Gastrocnemius medialis (tissue), 4 donors: Measurements from ENCODE around the gene ZNF740. TPM values are rescaled to one million over a fixed set of nuclear protein-coding genes. Genes with fewer than 3 reads are reported as not detected.

ENCODE experiments used
- ATAC-seq, 2 donors: fragments of 150-250 bp; one replicate each; pipeline ENCODE4 v1.9.1; 2016
- DNase-seq, 2 donors: peaks; one replicate each; pipeline ENCODE4 v3.0.0-alpha.2; 2019
- H3K27ac ChIP-seq, 4 donors: fragments of 200-600 bp; sonication (generic); 1 replicate in 1 of 4; 2 replicates in 3 of 4; pipeline ENCODE4 v1.5.1; 2016 to 2018; ENCODE audit warnings: mild to moderate bottlenecking in 2 of 4, moderate library complexity in 1 of 4
- H3K27me3 ChIP-seq, 3 donors: fragments of 200-600 bp; sonication (generic) in 2 of 3; 1 replicate in 1 of 3; 2 replicates in 2 of 3; pipeline versions ENCODE4 v1.5.1 to v1.6.0; 2016 to 2019; ENCODE audit warnings: mild to moderate bottlenecking in 1 of 3, moderate library complexity in 1 of 3
- H3K36me3 ChIP-seq, 2 donors: fragments of 200-600 bp; sonication (generic) in 1 of 2; one replicate each; pipeline ENCODE4 v1.5.1; 2017 to 2018
- H3K4me1 ChIP-seq, 2 donors: fragments of 200-600 bp; sonication (generic) in 1 of 2; one replicate each; pipeline ENCODE4 v1.5.1; 2016 to 2017; ENCODE audit warnings: mild to moderate bottlenecking in 2 of 2
- H3K4me3 ChIP-seq, 4 donors: fragments of 200-600 bp; sonication (generic) in 3 of 4; 1 replicate in 1 of 4; 2 replicates in 3 of 4; pipeline ENCODE4 v1.5.1; 2016 to 2019; ENCODE audit warnings: mild to moderate bottlenecking in 2 of 4
- H3K9me3 ChIP-seq, 3 donors: fragments of 200-600 bp; sonication (generic) in 2 of 3; 1 replicate in 1 of 3; 2 replicates in 2 of 3; pipeline ENCODE4 v1.5.1; 2016 to 2019
- POLR2A ChIP-seq, 2 donors: fragments of 450-650 bp; IDR thresholded peaks; one replicate each; pipeline ENCODE4 v1.6.1; 2017; ENCODE audit warnings: antibody characterized with exemption in 2 of 2, mild to moderate bottlenecking in 2 of 2, moderate library complexity in 2 of 2
- in situ Hi-C, 4 donors: fragments of 200-750 bp; cut with MboI; loops; one replicate each; pipeline versions ENCODE4 v1.15.0 to v1.8.0; 2017; ENCODE audit warnings: low sequenced_read_pairs in 4 of 4
- intact Hi-C: fragments of 100-400 bp; cut with DNase I; formaldehyde crosslinking; loops from one replicate; pipeline ENCODE4 v1.15.1; 2023; ENCODE audit warnings: low total_unique reads
- total RNA-seq, 4 donors: library from RNA; depleted of rRNA; stranded (reverse); fragments of >200 nt; gene quantifications; one replicate each; pipeline versions ENCODE4 v1.1.0 to v1.2.3, GENCODE V29; 2016
- TF ChIP-seq, protein P1 (sequence below), 5 experiments: fragments of 450-650 bp in 3 of 5; fragments of 200-600 bp in 2 of 5; sonication (generic) in 2 of 5; IDR thresholded peaks in 4 of 5; conservative IDR thresholded peaks in 1 of 5; 1 replicate in 4 of 5; 2 replicates in 1 of 5; pipeline ENCODE4 v1.5.1; 2016 to 2019; ENCODE audit warnings: antibody characterized with exemption in 5 of 5, mild to moderate bottlenecking in 3 of 5, moderate library complexity in 3 of 5

ZNF740 gene
- total RNA-seq, 4 donors from 2014 or later, result 4.1 to 7.4 (median 5.0) TPM

GRCh38 chr12:53214687-53215455 is 34.3 kb downstream of the ZNF740 start:
- intact Hi-C loops (loop anchor here (5.0 kb wide), 1 partner anchor 287 kb away; the partner anchor contains the start of gene TARBP2), in situ Hi-C loops (loop anchor here (5.0 to 10.0 kb wide), 4 partner anchors 67 to 130 kb away; no protein-coding TSS in a partner anchor)
- Histone ChIP-seq H3K4me3 (no peak overlapping the region), H3K4me1 (peaks cover 43 to 46% of the 10 kb centered on the region in 2 donors), H3K36me3 (peaks cover 0 to 11% of the 10 kb centered on the region in 2 donors), H3K27ac (peak overlapping the region; percentile 68 to 100 (median 98)), H3K9me3 (no peaks in the 10 kb centered on the region), H3K27me3 (no peaks in the 10 kb centered on the region)
- ATAC-seq (no peak), DNase-seq (no peak)
- no peak for TF ChIP-seq POLR2A (IDR thresholded peaks at IDR 0.05)
- TF ChIP-seq, protein P1, sequence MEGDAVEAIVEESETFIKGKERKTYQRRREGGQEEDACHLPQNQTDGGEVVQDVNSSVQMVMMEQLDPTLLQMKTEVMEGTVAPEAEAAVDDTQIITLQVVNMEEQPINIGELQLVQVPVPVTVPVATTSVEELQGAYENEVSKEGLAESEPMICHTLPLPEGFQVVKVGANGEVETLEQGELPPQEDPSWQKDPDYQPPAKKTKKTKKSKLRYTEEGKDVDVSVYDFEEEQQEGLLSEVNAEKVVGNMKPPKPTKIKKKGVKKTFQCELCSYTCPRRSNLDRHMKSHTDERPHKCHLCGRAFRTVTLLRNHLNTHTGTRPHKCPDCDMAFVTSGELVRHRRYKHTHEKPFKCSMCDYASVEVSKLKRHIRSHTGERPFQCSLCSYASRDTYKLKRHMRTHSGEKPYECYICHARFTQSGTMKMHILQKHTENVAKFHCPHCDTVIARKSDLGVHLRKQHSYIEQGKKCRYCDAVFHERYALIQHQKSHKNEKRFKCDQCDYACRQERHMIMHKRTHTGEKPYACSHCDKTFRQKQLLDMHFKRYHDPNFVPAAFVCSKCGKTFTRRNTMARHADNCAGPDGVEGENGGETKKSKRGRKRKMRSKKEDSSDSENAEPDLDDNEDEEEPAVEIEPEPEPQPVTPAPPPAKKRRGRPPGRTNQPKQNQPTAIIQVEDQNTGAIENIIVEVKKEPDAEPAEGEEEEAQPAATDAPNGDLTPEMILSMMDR (IDR thresholded peaks at IDR 0.05 in 4 of 5, conservative IDR thresholded peaks at IDR 0.05 in 1 of 5), result no peak

DNA sequence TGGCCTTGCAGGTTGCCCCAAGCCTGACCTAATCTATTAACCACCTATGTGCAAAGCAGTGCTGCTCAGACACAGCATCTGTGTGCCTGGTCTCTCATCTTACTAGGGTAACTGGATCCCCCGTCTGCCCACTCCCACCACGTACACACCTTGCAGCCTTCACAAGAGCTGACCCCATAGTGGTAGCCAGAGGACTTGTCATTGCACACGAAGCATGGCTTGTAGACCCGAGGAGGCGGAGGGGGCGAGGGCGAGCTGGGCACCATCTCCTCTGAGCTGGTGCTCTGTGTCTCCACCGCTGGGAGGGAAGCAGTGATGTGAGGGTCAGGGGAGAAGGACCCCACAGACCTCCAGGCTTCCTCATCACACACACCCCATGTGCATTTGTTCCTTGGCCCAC is 35.0 kb downstream of the ZNF740 start:
- peaks cover 0 to 11% of the 10 kb centered on the region in 2 donors for H3K36me3 ChIP-seq

DNA sequence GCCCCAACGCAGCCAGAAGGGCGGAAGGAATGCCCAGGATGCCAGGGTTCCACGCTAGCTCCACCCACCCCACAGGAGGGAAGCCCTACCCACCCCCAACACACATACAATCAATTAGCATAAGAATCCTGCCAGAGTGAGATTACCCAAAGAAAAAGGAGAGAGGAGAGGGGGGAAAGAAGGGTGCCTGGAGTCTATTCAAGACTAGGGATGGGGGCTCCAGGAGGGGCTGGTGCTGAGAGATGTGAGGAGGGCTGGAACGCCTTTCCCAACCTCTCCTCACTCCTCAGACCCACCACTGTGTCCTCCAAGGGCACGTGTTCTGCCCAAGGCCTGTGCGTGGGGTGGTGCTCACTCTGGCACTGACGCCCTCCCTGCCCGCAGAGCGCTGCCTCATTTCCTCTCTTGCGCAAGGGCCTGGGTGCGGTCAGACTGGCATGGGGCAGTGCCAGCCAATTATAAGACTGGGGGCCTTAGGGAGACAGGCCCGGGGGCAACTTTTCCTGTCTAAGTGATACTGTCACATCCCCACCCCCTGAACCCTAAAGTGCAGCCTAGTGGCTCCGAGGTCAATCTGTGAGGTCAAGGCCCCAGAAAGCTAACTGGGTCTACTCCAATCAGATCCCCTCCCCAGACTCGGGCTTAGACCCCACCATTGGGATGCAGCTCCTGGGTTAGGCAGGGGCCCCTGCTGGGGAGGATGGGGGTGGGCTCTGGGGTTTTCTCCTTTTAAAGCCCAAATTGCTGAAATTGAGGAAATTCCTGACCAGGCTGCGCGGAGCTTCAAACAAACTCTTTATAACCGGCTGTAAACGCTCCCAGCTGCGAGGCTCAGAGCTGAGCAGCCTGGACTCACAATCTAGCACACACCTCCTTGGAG is 36.8 kb downstream of the ZNF740 start:
- ATAC-seq (no peak), DNase-seq (peak in 1 of 2 donors; percentile 51)
- intact Hi-C loops, result loop anchor here (5.0 kb wide), 1 partner anchor 285 kb away; the partner anchor contains the start of gene TARBP2
- Histone ChIP-seq H3K4me1 (peaks cover 49 to 57% of the 10 kb centered on the region in 2 donors), H3K4me3 (peak overlapping the region in 1 of 4 donors; percentile 83), H3K9me3 (no peaks in the 10 kb centered on the region), H3K27ac (peak overlapping the region; percentile 98 to 100 (median 98)), H3K27me3 (no peaks in the 10 kb centered on the region), H3K36me3 (no peaks in the 10 kb centered on the region)
- TF ChIP-seq, protein P1 (IDR thresholded peaks at IDR 0.05 in 4 of 5, conservative IDR thresholded peaks at IDR 0.05 in 1 of 5), result no peak
- no peak for TF ChIP-seq POLR2A (IDR thresholded peaks at IDR 0.05)
- in situ Hi-C loops, result loop anchor here in 2 of 4 donors (10.0 kb wide), 2 partner anchors 68 to 128 kb away; no protein-coding TSS in a partner anchor

More for the DNA sequence above, 35.0 kb downstream of the ZNF740 start:
- no peak for ATAC-seq
- Histone ChIP-seq H3K9me3 (no peaks in the 10 kb centered on the region), H3K27ac (peak overlapping the region; percentile 68 to 100 (median 98)), H3K27me3 (no peaks in the 10 kb centered on the region), H3K4me3 (no peak overlapping the region), H3K4me1 (peaks cover 46 to 48% of the 10 kb centered on the region in 2 donors)
- intact Hi-C loops, result loop anchor here (5.0 kb wide), 1 partner anchor 287 kb away; the partner anchor contains the start of gene TARBP2
- TF ChIP-seq POLR2A (IDR thresholded peaks at IDR 0.05), result no peak
- TF ChIP-seq, protein P1 (IDR thresholded peaks at IDR 0.05 in 4 of 5, conservative IDR thresholded peaks at IDR 0.05 in 1 of 5), result no peak
- no peak for DNase-seq
- in situ Hi-C loops, result loop anchor here in 2 of 4 donors (10.0 kb wide), 2 partner anchors 69 to 129 kb away; no protein-coding TSS in a partner anchor

DNA sequence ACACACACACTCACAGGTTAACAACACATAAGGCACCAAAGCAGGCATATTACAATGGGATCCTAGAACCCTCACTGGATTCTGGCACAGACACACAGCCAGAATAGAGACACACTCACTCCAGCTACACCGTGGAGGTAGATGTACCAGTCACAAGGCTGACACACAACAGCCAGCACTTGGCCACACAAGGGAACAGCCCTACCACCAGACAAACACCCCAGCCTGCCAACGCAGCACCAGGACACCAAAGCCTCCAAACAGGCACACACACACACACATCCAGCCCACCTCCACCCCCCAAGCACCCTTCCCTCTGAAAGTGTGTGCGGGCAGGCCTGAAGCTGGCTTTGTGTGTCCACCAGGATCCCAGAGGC is 37.4 kb downstream of the ZNF740 start:
- ATAC-seq (no peak), DNase-seq (no peak)
- intact Hi-C loops (loop anchor here (5.0 kb wide), 1 partner anchor 284 kb away; the partner anchor contains the start of gene TARBP2), in situ Hi-C loops (loop anchor here in 2 of 4 donors (10.0 kb wide), 2 partner anchors 67 to 127 kb away; no protein-coding TSS in a partner anchor)
- Histone ChIP-seq H3K27ac (peak overlapping the region; percentile 98 to 100 (median 98)), H3K36me3 (no peaks in the 10 kb centered on the region), H3K4me1 (peaks cover 52 to 61% of the 10 kb centered on the region in 2 donors), H3K9me3 (no peaks in the 10 kb centered on the region), H3K27me3 (no peaks in the 10 kb centered on the region), H3K4me3 (peak overlapping the region; percentile 74 to 83 (median 75))
- TF ChIP-seq, protein P1 (IDR thresholded peaks at IDR 0.05 in 4 of 5, conservative IDR thresholded peaks at IDR 0.05 in 1 of 5), result no peak
- TF ChIP-seq POLR2A (IDR thresholded peaks at IDR 0.05), result no peak
